Parathyroid adenoma (tissue), 2 donors: ENCODE results near the gene PIKFYVE.

Source experiments
- H2AFZ ChIP-seq: fragments of 300-600 bp; sonication (generic); one replicate; pipeline ENCODE4 v1.7.0; 2017; ENCODE audit warnings: antibody characterized with exemption, mild to moderate bottlenecking
- H3K27ac ChIP-seq: fragments of 300-600 bp; sonication (generic); one replicate; pipeline ENCODE4 v1.7.0; 2017
- H3K27me3 ChIP-seq: fragments of 300-600 bp; sonication (generic); one replicate; pipeline ENCODE4 v1.7.0; 2017; ENCODE audit warnings: low read length; ENCODE audit not compliant: control insufficient read depth, insufficient read depth
- H3K36me3 ChIP-seq: fragments of 300-600 bp; sonication (generic); one replicate; pipeline ENCODE4 v1.7.0; 2017; ENCODE audit warnings: low read length; ENCODE audit not compliant: control insufficient read depth, insufficient read depth
- H3K4me1 ChIP-seq: fragments of 300-600 bp; sonication (generic); one replicate; pipeline ENCODE4 v1.7.0; 2017; ENCODE audit warnings: control low read depth
- H3K4me2 ChIP-seq: fragments of 300-600 bp; sonication (generic); one replicate; pipeline ENCODE4 v1.7.0; 2017; ENCODE audit warnings: low read length
- H3K4me3 ChIP-seq: fragments of 300-600 bp; sonication (generic); one replicate; pipeline ENCODE4 v1.7.0; 2017; ENCODE audit warnings: low read depth, low read length
- H3K79me2 ChIP-seq: fragments of 300-600 bp; sonication (generic); one replicate; pipeline ENCODE4 v1.7.0; 2017; ENCODE audit warnings: control low read depth
- H3K9ac ChIP-seq: fragments of 300-600 bp; sonication (generic); one replicate; pipeline ENCODE4 v1.7.0; 2017; ENCODE audit warnings: mild to moderate bottlenecking
- H3K9me3 ChIP-seq: fragments of 300-600 bp; sonication (generic); one replicate; pipeline ENCODE4 v1.7.0; 2017; ENCODE audit warnings: low read length; ENCODE audit not compliant: control insufficient read depth
- CTCF ChIP-seq: fragments of 300-600 bp; sonication (generic); IDR thresholded peaks from one replicate; pipeline ENCODE4 v1.7.0; 2017; ENCODE audit warnings: antibody characterized with exemption, mild to moderate bottlenecking
- donor health status: primary hyperparathyroidism.

Gene PIKFYVE

GRCh38 chr2:208269091-208269490, 3.0 kb downstream of the PIKFYVE start:
- Histone ChIP-seq H3K79me2 (peaks cover 27% of the 10 kb centered on the region), H3K9ac (no peak overlapping the region), H2AFZ (no peak overlapping the region), H3K27ac (no peak overlapping the region), H3K36me3 (no peaks in the 10 kb centered on the region), H3K9me3 (no peaks in the 10 kb centered on the region), H3K4me2 (no peak overlapping the region), H3K4me3 (no peak overlapping the region), H3K27me3 (no peaks in the 10 kb centered on the region), H3K4me1 (peaks cover 6% of the 10 kb centered on the region)
- TF ChIP-seq CTCF, result no peak

- H3K9me3 ChIP-seq, result no peaks in the 10 kb centered on the region
- no peak overlapping the region for H3K4me3 ChIP-seq
- no peak overlapping the region for H3K9ac ChIP-seq
- H3K36me3 ChIP-seq, result no peaks in the 10 kb centered on the region
- no peak overlapping the region for H3K4me2 ChIP-seq
- H3K79me2 ChIP-seq, result peaks cover 2% of the 10 kb centered on the region
- no peak overlapping the region for H2AFZ ChIP-seq
- no peak for TF ChIP-seq CTCF
- no peak overlapping the region for H3K27ac ChIP-seq
- no peaks in the 10 kb centered on the region for H3K4me1 ChIP-seq
- H3K27me3 ChIP-seq, result no peaks in the 10 kb centered on the region
Observed at GRCh38 chr2:208274748-208275147, 8.7 kb downstream of the PIKFYVE start.

GRCh38 chr2:208278549-208278948, 12.5 kb downstream of the PIKFYVE start:
- no peak for TF ChIP-seq CTCF
- Histone ChIP-seq H3K36me3 (no peaks in the 10 kb centered on the region), H3K4me1 (no peaks in the 10 kb centered on the region), H3K4me3 (no peak overlapping the region), H3K9ac (no peak overlapping the region), H3K4me2 (no peak overlapping the region), H3K79me2 (peaks cover 12% of the 10 kb centered on the region), H3K27me3 (no peaks in the 10 kb centered on the region), H3K27ac (no peak overlapping the region), H3K9me3 (no peaks in the 10 kb centered on the region), H2AFZ (no peak overlapping the region)

- no peak overlapping the region for H3K4me3 ChIP-seq
- no peaks in the 10 kb centered on the region for H3K4me1 ChIP-seq
- no peaks in the 10 kb centered on the region for H3K9me3 ChIP-seq
- H3K79me2 ChIP-seq, result peaks cover 12% of the 10 kb centered on the region
- no peaks in the 10 kb centered on the region for H3K36me3 ChIP-seq
- no peak overlapping the region for H2AFZ ChIP-seq
- H3K27ac ChIP-seq, result no peak overlapping the region
- TF ChIP-seq CTCF, result no peak
- H3K27me3 ChIP-seq, result no peaks in the 10 kb centered on the region
- no peak overlapping the region for H3K9ac ChIP-seq
- H3K4me2 ChIP-seq, result no peak overlapping the region
Observed at GRCh38 chr2:208279236-208279635, 13.2 kb downstream of the PIKFYVE start.

GRCh38 chr2:208280234-208280633, 14.2 kb downstream of the PIKFYVE start:
- H3K27ac ChIP-seq, result no peak overlapping the region
- no peaks in the 10 kb centered on the region for H3K9me3 ChIP-seq
- H2AFZ ChIP-seq, result no peak overlapping the region
- no peak for TF ChIP-seq CTCF
- no peak overlapping the region for H3K9ac ChIP-seq
- H3K36me3 ChIP-seq, result no peaks in the 10 kb centered on the region
- no peaks in the 10 kb centered on the region for H3K27me3 ChIP-seq
- no peak overlapping the region for H3K4me2 ChIP-seq
- no peak overlapping the region for H3K4me3 ChIP-seq
- no peaks in the 10 kb centered on the region for H3K4me1 ChIP-seq
- H3K79me2 ChIP-seq, result peaks cover 12% of the 10 kb centered on the region
